WTC11 (cell line): ENCODE data around the gene RMI2. TPM values are rescaled to one million over a fixed set of nuclear protein-coding genes. Genes with fewer than 3 reads are reported as not detected.

Experiments used
- ATAC-seq: fragments of 200-7000 bp; cut with Tn5 transposase; 2 replicates; pipeline ENCODE4 v1.10.0; 2021; ENCODE audit warnings: mild to moderate bottlenecking, moderate library complexity
- CTCF ChIA-PET: fragments of 300-600 bp; sonication (Branson Sonifier 250); formaldehyde crosslinking; loops from one replicate; lab custom pipeline; 2021; ENCODE audit warnings: antibody characterized with exemption; lab: Charles Lee
- POLR2A ChIA-PET: fragments of 350-600 bp; sonication (Branson Sonifier 250); formaldehyde crosslinking; loops from one replicate; lab custom pipeline; 2021; ENCODE audit warnings: antibody characterized with exemption; lab: Charles Lee
- DNase-seq: peaks from one replicate; pipeline ENCODE4 v3.0.0; 2021; ENCODE audit warnings: low spot score
- H3K27ac Mint-ChIP-seq: 2 replicates; pipeline ENCODE4 v1.8.0; 2021; ENCODE audit warnings: mixed read lengths
- H3K27me3 Mint-ChIP-seq: 2 replicates; pipeline ENCODE4 v1.8.0; 2021; ENCODE audit warnings: low read depth, mild to moderate bottlenecking, moderate library complexity, mixed read lengths
- H3K36me3 Mint-ChIP-seq: 2 replicates; pipeline ENCODE4 v1.8.0; 2021; ENCODE audit warnings: mixed read lengths
- H3K4me1 Mint-ChIP-seq: 2 replicates; pipeline ENCODE4 v1.8.0; 2022; ENCODE audit warnings: mixed read lengths
- H3K4me3 Mint-ChIP-seq: 2 replicates; pipeline ENCODE4 v1.8.0; 2021; ENCODE audit warnings: mild to moderate bottlenecking, moderate library complexity, mixed read lengths
- H3K9me3 Mint-ChIP-seq: 2 replicates; pipeline ENCODE4 v1.8.0; 2021; ENCODE audit warnings: mixed read lengths
- CREB1 ChIP-seq: sonication (generic); formaldehyde crosslinking; IDR thresholded peaks from 2 replicates; pipeline ENCODE4 v1.8.0; 2023; ENCODE audit warnings: mild to moderate bottlenecking, missing genetic modification reagents
- ELF4 ChIP-seq: sonication (generic); formaldehyde crosslinking; IDR thresholded peaks from 2 replicates; pipeline ENCODE4 v1.8.1; 2022; ENCODE audit warnings: low read depth, mild to moderate bottlenecking, moderate library complexity, missing genetic modification reagents
- GRHL2 ChIP-seq: fragments of 250-450 bp; sonication (Bioruptor Pico); IDR thresholded peaks from 2 replicates; pipeline ENCODE4 v1.8.0; 2022; ENCODE audit warnings: mild to moderate bottlenecking, moderate library complexity; ENCODE audit not compliant: insufficient replicate concordance, severe bottlenecking
- JAZF1 ChIP-seq: fragments of 250-450 bp; sonication (Bioruptor Pico); IDR thresholded peaks from 2 replicates; pipeline ENCODE4 v1.9.0; 2021; ENCODE audit warnings: moderate library complexity, mild to moderate bottlenecking, inconsistent platforms
- total RNA-seq: library from RNA; stranded (reverse); gene quantifications from 3 replicates; pipeline ENCODE4 v1.2.3, GENCODE V29; 2021
- TF ChIP-seq, protein P1 (sequence below): sonication (generic); formaldehyde crosslinking; IDR thresholded peaks from 2 replicates; pipeline ENCODE4 v1.8.0; 2022; ENCODE audit warnings: missing genetic modification reagents
- TF ChIP-seq, protein P2 (sequence below): sonication (generic); formaldehyde crosslinking; IDR thresholded peaks from 2 replicates; pipeline ENCODE4 v1.8.0; 2022; ENCODE audit warnings: mild to moderate bottlenecking, missing genetic modification reagents
- TF ChIP-seq, protein P3 (sequence below): fragments of 250-450 bp; sonication (Bioruptor Pico); IDR thresholded peaks from 2 replicates; pipeline ENCODE4 v1.9.0; 2021; ENCODE audit warnings: mild to moderate bottlenecking
- TF ChIP-seq, protein P4 (sequence below): sonication (generic); formaldehyde crosslinking; IDR thresholded peaks from 2 replicates; pipeline ENCODE4 v1.8.1; 2023; ENCODE audit warnings: mild to moderate bottlenecking, missing genetic modification reagents, moderate library complexity
- TF ChIP-seq, protein P5 (sequence below): sonication (generic); formaldehyde crosslinking; IDR thresholded peaks from 2 replicates; pipeline ENCODE4 v1.8.1; 2022; ENCODE audit warnings: mild to moderate bottlenecking, missing genetic modification reagents, moderate library complexity, borderline replicate concordance
- TF ChIP-seq, protein P6 (sequence below): sonication (generic); formaldehyde crosslinking; IDR thresholded peaks from 2 replicates; pipeline ENCODE4 v1.8.1; 2023; ENCODE audit warnings: mild to moderate bottlenecking, missing genetic modification reagents, borderline replicate concordance
- TF ChIP-seq, protein P7 (sequence below): sonication (generic); formaldehyde crosslinking; IDR thresholded peaks from 2 replicates; pipeline ENCODE4 v1.8.0; 2022; ENCODE audit warnings: mild to moderate bottlenecking, missing genetic modification reagents
- TF ChIP-seq, protein P8 (sequence below): sonication (generic); formaldehyde crosslinking; IDR thresholded peaks from 2 replicates; pipeline ENCODE4 v1.8.0; 2022; ENCODE audit warnings: mild to moderate bottlenecking, missing genetic modification reagents

Gene RMI2
- total RNA-seq, 1 experiment from 2014 or later = 79.0 TPM

DNA sequence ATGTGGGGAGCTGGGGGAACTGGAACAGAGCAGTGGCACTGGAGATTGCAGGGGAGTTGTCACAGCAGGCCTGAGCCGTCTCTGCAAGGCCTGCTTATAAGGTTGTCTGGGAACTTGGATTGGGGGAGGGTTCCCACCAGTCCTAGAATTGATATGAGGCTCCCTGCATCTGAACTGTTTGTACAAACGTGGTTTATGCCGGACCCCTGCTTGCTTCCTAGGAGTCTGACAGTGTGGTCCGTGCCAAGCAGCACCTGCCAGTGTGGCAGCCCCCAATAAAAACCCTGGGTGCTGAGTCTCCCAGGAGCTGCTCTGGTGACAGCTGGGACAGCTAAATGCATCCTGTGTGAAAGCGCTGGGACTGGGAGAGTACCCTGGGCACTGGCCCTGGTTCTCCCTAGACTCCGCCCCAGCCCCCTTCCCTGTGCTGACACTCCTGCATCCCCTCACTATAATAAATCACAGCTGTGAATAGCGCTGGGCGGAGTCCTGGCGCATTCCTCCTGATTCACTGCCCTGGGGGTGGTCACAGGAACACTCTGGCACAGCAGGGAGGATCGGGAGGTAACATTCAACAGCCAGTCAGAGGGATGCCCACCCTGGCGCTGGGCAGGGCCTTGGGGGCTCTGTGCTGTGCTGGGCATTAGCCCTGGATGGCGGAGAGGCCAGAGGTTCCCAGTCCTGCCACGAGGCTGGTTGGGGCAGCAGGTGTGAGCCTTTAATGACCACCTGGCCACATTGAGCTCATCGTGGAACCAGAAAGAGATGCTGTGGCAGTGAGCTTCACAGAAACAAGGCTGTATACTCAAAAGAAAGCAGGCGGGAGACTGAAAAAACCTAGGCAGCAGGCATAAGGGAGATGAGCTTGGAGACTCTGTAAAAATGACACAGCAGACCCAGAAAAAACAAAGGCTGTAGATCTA, 45.6 kb downstream of the RMI2 start (continued):
- TF ChIP-seq, protein P1, sequence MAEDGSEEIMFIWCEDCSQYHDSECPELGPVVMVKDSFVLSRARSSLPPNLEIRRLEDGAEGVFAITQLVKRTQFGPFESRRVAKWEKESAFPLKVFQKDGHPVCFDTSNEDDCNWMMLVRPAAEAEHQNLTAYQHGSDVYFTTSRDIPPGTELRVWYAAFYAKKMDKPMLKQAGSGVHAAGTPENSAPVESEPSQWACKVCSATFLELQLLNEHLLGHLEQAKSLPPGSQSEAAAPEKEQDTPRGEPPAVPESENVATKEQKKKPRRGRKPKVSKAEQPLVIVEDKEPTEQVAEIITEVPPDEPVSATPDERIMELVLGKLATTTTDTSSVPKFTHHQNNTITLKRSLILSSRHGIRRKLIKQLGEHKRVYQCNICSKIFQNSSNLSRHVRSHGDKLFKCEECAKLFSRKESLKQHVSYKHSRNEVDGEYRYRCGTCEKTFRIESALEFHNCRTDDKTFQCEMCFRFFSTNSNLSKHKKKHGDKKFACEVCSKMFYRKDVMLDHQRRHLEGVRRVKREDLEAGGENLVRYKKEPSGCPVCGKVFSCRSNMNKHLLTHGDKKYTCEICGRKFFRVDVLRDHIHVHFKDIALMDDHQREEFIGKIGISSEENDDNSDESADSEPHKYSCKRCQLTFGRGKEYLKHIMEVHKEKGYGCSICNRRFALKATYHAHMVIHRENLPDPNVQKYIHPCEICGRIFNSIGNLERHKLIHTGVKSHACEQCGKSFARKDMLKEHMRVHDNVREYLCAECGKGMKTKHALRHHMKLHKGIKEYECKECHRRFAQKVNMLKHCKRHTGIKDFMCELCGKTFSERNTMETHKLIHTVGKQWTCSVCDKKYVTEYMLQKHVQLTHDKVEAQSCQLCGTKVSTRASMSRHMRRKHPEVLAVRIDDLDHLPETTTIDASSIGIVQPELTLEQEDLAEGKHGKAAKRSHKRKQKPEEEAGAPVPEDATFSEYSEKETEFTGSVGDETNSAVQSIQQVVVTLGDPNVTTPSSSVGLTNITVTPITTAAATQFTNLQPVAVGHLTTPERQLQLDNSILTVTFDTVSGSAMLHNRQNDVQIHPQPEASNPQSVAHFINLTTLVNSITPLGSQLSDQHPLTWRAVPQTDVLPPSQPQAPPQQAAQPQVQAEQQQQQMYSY (CRISPR knock-in tag) = no peak

DNA sequence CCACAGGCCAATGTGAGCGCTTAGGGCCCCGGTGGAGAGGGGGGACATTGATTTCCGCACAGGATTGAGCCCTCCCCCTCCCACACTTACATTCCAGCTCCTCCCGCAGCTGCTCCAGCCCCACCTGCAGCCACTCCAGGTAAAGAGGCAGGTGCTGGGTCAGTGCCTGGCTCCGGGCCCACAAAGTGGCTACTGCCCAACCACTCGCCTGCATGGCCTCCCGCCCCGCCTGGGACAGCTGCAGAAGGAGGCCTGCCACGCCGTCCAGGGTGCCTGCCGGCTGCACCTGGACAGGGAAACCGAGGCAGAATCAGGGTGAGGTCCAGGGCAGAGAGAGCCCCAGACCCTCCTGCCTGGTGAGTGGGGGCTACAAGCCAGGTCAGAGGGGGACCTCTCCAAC, 46.3 kb downstream of the RMI2 start:
- ChIA-PET POLR2A (no interaction called here), CTCF (interaction anchor here (0.7 to 11.3 kb wide), 8 partner anchors 9 to 406 kb away, joined by 3 to 234 read pairs (median 4); partner anchors contain the start of gene ZC3H7A)
- H3K4me1 Mint-ChIP-seq = peaks cover 34% of the 10 kb centered on the region
- H3K4me3 Mint-ChIP-seq = no peak overlapping the region
- no peaks in the 10 kb centered on the region for H3K36me3 Mint-ChIP-seq
- H3K27ac Mint-ChIP-seq = no peak overlapping the region
- peak; percentile 45 for DNase-seq
- H3K27me3 Mint-ChIP-seq = peaks cover 2% of the 10 kb centered on the region; the same call in 1 of the 2 replicates
- ATAC-seq = peak; percentile 7
- H3K9me3 Mint-ChIP-seq = no peaks in the 10 kb centered on the region
- TF ChIP-seq, protein P2, sequence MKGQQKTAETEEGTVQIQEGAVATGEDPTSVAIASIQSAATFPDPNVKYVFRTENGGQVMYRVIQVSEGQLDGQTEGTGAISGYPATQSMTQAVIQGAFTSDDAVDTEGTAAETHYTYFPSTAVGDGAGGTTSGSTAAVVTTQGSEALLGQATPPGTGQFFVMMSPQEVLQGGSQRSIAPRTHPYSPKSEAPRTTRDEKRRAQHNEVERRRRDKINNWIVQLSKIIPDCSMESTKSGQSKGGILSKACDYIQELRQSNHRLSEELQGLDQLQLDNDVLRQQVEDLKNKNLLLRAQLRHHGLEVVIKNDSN (CRISPR knock-in tag) = no peak
- TF ChIP-seq GRHL2 (CRISPR knock-in tag) (no peak), CREB1 (CRISPR knock-in tag) (no peak)

DNA sequence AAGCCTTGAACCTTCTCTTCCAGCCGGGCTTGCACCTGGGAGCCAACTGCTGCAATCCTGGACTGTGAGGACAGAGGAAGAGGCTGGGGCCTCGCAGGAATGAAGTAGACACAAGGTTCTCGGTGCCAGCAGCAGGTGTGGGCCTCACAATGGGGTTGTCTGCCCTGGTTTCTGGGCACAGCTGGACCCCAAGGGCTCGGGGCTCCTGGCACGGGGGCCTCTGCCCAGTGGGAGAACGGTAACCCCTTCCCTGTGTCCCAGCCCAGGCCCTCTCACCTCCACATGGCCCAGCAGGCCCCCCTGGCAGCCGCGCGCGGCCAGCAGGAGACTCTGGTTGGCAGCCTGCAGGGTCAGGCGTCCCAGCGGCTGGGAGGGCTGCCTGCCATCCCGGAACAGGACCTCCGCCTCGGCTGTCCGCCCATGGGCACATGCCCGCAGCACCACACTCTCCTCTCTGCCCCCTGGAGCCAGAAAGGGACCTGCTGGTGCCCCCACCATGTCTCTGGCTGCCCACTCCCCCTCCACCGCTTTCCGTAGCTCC, 46.9 kb downstream of the RMI2 start:
- DNase-seq (no peak), ATAC-seq (no peak)
- Mint-ChIP-seq H3K4me3 (no peak overlapping the region), H3K9me3 (no peaks in the 10 kb centered on the region)
- TF ChIP-seq, protein P3, sequence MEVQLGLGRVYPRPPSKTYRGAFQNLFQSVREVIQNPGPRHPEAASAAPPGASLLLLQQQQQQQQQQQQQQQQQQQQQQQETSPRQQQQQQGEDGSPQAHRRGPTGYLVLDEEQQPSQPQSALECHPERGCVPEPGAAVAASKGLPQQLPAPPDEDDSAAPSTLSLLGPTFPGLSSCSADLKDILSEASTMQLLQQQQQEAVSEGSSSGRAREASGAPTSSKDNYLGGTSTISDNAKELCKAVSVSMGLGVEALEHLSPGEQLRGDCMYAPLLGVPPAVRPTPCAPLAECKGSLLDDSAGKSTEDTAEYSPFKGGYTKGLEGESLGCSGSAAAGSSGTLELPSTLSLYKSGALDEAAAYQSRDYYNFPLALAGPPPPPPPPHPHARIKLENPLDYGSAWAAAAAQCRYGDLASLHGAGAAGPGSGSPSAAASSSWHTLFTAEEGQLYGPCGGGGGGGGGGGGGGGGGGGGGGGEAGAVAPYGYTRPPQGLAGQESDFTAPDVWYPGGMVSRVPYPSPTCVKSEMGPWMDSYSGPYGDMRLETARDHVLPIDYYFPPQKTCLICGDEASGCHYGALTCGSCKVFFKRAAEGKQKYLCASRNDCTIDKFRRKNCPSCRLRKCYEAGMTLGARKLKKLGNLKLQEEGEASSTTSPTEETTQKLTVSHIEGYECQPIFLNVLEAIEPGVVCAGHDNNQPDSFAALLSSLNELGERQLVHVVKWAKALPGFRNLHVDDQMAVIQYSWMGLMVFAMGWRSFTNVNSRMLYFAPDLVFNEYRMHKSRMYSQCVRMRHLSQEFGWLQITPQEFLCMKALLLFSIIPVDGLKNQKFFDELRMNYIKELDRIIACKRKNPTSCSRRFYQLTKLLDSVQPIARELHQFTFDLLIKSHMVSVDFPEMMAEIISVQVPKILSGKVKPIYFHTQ (CRISPR knock-in tag) = no peak
- TF ChIP-seq, protein P4, sequence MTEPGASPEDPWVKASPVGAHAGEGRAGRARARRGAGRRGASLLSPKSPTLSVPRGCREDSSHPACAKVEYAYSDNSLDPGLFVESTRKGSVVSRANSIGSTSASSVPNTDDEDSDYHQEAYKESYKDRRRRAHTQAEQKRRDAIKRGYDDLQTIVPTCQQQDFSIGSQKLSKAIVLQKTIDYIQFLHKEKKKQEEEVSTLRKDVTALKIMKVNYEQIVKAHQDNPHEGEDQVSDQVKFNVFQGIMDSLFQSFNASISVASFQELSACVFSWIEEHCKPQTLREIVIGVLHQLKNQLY (CRISPR knock-in tag) = no peak
- TF ChIP-seq, protein P5, sequence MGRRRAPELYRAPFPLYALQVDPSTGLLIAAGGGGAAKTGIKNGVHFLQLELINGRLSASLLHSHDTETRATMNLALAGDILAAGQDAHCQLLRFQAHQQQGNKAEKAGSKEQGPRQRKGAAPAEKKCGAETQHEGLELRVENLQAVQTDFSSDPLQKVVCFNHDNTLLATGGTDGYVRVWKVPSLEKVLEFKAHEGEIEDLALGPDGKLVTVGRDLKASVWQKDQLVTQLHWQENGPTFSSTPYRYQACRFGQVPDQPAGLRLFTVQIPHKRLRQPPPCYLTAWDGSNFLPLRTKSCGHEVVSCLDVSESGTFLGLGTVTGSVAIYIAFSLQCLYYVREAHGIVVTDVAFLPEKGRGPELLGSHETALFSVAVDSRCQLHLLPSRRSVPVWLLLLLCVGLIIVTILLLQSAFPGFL (CRISPR knock-in tag) = no peak
- TF ChIP-seq JAZF1 (CRISPR knock-in tag) (no peak), ELF4 (CRISPR knock-in tag) (no peak)
- TF ChIP-seq, protein P6, sequence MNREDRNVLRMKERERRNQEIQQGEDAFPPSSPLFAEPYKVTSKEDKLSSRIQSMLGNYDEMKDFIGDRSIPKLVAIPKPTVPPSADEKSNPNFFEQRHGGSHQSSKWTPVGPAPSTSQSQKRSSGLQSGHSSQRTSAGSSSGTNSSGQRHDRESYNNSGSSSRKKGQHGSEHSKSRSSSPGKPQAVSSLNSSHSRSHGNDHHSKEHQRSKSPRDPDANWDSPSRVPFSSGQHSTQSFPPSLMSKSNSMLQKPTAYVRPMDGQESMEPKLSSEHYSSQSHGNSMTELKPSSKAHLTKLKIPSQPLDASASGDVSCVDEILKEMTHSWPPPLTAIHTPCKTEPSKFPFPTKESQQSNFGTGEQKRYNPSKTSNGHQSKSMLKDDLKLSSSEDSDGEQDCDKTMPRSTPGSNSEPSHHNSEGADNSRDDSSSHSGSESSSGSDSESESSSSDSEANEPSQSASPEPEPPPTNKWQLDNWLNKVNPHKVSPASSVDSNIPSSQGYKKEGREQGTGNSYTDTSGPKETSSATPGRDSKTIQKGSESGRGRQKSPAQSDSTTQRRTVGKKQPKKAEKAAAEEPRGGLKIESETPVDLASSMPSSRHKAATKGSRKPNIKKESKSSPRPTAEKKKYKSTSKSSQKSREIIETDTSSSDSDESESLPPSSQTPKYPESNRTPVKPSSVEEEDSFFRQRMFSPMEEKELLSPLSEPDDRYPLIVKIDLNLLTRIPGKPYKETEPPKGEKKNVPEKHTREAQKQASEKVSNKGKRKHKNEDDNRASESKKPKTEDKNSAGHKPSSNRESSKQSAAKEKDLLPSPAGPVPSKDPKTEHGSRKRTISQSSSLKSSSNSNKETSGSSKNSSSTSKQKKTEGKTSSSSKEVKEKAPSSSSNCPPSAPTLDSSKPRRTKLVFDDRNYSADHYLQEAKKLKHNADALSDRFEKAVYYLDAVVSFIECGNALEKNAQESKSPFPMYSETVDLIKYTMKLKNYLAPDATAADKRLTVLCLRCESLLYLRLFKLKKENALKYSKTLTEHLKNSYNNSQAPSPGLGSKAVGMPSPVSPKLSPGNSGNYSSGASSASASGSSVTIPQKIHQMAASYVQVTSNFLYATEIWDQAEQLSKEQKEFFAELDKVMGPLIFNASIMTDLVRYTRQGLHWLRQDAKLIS = no peak
- TF ChIP-seq, protein P7, sequence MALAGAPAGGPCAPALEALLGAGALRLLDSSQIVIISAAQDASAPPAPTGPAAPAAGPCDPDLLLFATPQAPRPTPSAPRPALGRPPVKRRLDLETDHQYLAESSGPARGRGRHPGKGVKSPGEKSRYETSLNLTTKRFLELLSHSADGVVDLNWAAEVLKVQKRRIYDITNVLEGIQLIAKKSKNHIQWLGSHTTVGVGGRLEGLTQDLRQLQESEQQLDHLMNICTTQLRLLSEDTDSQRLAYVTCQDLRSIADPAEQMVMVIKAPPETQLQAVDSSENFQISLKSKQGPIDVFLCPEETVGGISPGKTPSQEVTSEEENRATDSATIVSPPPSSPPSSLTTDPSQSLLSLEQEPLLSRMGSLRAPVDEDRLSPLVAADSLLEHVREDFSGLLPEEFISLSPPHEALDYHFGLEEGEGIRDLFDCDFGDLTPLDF (CRISPR knock-in tag) = no peak
- TF ChIP-seq, protein P8, sequence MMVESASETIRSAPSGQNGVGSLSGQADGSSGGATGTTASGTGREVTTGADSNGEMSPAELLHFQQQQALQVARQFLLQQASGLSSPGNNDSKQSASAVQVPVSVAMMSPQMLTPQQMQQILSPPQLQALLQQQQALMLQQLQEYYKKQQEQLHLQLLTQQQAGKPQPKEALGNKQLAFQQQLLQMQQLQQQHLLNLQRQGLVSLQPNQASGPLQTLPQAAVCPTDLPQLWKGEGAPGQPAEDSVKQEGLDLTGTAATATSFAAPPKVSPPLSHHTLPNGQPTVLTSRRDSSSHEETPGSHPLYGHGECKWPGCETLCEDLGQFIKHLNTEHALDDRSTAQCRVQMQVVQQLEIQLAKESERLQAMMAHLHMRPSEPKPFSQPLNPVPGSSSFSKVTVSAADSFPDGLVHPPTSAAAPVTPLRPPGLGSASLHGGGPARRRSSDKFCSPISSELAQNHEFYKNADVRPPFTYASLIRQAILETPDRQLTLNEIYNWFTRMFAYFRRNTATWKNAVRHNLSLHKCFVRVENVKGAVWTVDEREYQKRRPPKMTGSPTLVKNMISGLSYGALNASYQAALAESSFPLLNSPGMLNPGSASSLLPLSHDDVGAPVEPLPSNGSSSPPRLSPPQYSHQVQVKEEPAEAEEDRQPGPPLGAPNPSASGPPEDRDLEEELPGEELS (CRISPR knock-in tag) = no peak
- TF ChIP-seq, all 79 proteins: peak for 0
- ChIA-PET CTCF (interaction anchor here (1.2 to 3.2 kb wide), 3 partner anchors 9 to 20 kb away, joined by 3 to 23 read pairs (median 4); no protein-coding TSS in a partner anchor), POLR2A (no interaction called here)
- no peaks in the 10 kb centered on the region for H3K36me3 Mint-ChIP-seq
- peaks cover 2% of the 10 kb centered on the region; the same call in 1 of the 2 replicates for H3K27me3 Mint-ChIP-seq
- peaks cover 38% of the 10 kb centered on the region for H3K4me1 Mint-ChIP-seq
- no peak overlapping the region for H3K27ac Mint-ChIP-seq
